Measurements from ENCODE around the gene R3HCC1L.

Gene R3HCC1L

DNA sequence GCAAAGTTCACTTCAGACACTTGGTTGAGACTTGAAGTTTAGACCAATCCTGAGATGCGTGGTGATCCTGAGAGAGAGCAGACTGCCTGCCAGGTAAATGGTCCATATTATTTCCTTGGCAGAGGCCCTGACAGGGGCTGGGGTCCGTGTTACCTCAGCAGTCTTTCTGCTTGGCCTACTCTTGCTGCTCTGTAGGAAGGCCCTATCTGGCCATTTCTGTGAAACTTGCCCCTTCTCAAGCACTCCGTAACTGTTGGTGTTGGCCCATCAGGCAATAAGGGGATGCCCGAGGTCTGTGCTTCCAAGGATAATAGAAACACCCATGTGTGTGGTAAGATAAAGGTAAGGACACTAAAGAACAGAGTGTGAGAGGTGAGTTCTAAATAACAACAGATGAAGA, 113.6 kb downstream of the R3HCC1L start:
- Histone ChIP-seq H3K9me3 (ENCODE audit: control insufficient read depth, insufficient read depth, low read depth, low read length) (no peaks in the 10 kb centered on the region), H3K36me3 (ENCODE audit: control insufficient read depth, insufficient read depth, low read length) (peaks cover 42% of the 10 kb centered on the region)

DNA sequence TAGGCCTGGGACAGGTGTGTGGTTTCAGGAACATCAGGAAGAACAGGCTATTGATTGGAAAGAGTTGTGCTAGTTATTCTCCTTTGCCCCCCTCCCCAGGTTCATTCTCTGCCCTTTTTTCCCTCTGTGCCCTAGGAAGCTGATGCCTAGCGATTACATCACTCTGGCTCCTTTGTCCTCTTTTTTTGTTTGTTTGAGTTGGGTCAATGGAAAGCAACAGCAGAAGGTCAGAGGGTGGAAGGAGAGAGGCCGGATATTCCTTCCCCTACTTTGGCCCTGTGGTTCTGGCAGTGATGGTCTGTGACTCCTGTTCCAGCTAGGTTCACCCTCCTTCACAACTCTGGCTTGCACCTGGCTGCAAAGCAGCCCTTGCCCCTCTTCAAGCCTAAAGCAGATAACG, 114.7 kb downstream of the R3HCC1L start:
- peaks cover 11% of the 10 kb centered on the region; the same call in 1 of the 2 replicates for H3K4me1 ChIP-seq (ENCODE audit: control insufficient read depth, insufficient read depth, low read length)
- no peaks in the 10 kb centered on the region for H3K27me3 ChIP-seq (ENCODE audit: control insufficient read depth, insufficient read depth, low read length)
- no peaks in the 10 kb centered on the region for H3K9me3 ChIP-seq (ENCODE audit: control insufficient read depth, insufficient read depth, low read depth, low read length)
- no peak overlapping the region for H3K4me3 ChIP-seq (ENCODE audit: low read depth, low read length)
- no peak overlapping the region for H3K9ac ChIP-seq (ENCODE audit: low read length)
- no peak overlapping the region for H3K27ac ChIP-seq (ENCODE audit: low read depth, low read length)
- peaks cover 38% of the 10 kb centered on the region for H3K36me3 ChIP-seq (ENCODE audit: control insufficient read depth, insufficient read depth, low read length)

More for the DNA sequence above, 113.6 kb downstream of the R3HCC1L start:
- Histone ChIP-seq H3K4me3 (ENCODE audit: low read depth, low read length) (no peak overlapping the region), H3K27me3 (ENCODE audit: control insufficient read depth, insufficient read depth, low read length) (no peaks in the 10 kb centered on the region), H3K27ac (ENCODE audit: low read depth, low read length) (no peak overlapping the region), H3K4me1 (ENCODE audit: control insufficient read depth, insufficient read depth, low read length) (peaks cover 11% of the 10 kb centered on the region; the same call in 1 of the 2 replicates), H3K9ac (ENCODE audit: low read length) (no peak overlapping the region)

DNA sequence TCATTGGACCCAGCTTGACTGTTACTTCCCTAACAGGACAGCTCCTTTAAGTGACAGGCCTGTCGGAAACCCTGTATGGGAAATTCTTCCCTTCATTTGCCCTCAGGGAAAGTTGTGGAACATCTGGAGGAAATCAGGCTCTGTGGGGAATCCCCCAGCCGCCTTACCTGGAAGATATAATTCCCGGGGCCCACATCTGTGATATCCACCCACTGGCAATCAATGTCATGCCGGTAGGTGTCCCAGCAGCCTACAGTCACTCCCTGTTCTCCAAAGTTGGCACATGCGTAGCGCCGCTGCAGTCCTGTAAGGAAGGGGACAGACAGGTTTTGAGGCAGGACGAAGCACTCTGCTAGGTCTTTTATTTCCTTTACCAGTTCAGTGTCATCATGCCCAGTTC, 116.9 kb downstream of the R3HCC1L start:
- no peak overlapping the region for H3K27ac ChIP-seq (ENCODE audit: low read depth, low read length)
- peaks cover 20% of the 10 kb centered on the region for H3K36me3 ChIP-seq (ENCODE audit: control insufficient read depth, insufficient read depth, low read length)
- no peaks in the 10 kb centered on the region for H3K9me3 ChIP-seq (ENCODE audit: control insufficient read depth, insufficient read depth, low read depth, low read length)
- H3K4me1 ChIP-seq (ENCODE audit: control insufficient read depth, insufficient read depth, low read length) = peaks cover 11% of the 10 kb centered on the region; the same call in 1 of the 2 replicates
- no peak overlapping the region for H3K9ac ChIP-seq (ENCODE audit: low read length)
- no peaks in the 10 kb centered on the region for H3K27me3 ChIP-seq (ENCODE audit: control insufficient read depth, insufficient read depth, low read length)
- no peak overlapping the region for H3K4me3 ChIP-seq (ENCODE audit: low read depth, low read length)

DNA sequence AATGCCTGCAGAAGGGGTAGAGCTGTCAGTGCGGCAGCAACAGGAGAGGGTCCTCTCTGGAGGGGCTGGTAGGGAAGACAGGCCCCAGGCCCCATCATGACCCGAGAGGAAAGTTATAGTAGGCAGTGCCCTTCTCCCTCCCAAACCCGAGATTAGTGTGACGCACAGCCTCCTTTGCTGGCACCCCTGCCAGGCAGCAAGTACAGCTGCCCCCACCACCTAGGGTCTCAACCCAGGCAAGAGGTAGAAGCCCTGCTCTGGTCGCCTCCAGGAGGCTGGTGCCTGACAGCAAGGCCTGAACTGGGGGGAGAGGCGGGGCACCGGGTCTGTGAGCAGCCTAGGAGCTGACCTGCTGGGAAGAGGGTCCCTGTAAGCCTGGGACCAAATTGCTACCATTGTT, 118.0 kb downstream of the R3HCC1L start:
- no peak overlapping the region for H3K4me3 ChIP-seq (ENCODE audit: low read depth, low read length)
- H3K9me3 ChIP-seq (ENCODE audit: control insufficient read depth, insufficient read depth, low read depth, low read length) = no peaks in the 10 kb centered on the region
- no peak overlapping the region for H3K27ac ChIP-seq (ENCODE audit: low read depth, low read length)
- peaks cover 11% of the 10 kb centered on the region; the same call in 1 of the 2 replicates for H3K4me1 ChIP-seq (ENCODE audit: control insufficient read depth, insufficient read depth, low read length)
- H3K36me3 ChIP-seq (ENCODE audit: control insufficient read depth, insufficient read depth, low read length) = peaks cover 14% of the 10 kb centered on the region
- no peaks in the 10 kb centered on the region for H3K27me3 ChIP-seq (ENCODE audit: control insufficient read depth, insufficient read depth, low read length)
- no peak overlapping the region for H3K9ac ChIP-seq (ENCODE audit: low read length)

DNA sequence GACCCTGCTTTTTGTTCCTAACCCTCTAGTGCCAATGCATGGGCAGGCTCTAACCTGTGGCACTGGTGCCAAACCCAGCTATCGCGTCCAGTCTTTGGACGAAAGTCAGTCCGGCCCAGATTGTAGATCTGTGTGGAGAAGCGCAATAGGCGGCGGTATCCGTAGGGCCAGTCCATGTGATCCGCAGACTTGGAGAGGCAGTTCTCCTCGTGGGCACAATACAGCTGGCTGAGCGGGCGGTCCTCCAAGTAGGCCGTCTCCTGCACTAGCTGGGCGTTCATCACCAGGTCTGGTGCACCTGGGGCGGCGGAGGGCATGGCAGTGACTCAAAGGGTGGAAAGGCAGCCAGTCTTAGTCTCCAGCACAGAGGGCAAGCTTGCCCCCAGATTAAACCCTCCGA, 119.0 kb downstream of the R3HCC1L start:
- no peak overlapping the region for H3K9ac ChIP-seq (ENCODE audit: low read length)
- H3K9me3 ChIP-seq (ENCODE audit: control insufficient read depth, insufficient read depth, low read depth, low read length) = no peaks in the 10 kb centered on the region
- no peak overlapping the region for H3K4me3 ChIP-seq (ENCODE audit: low read depth, low read length)
- peaks cover 5% of the 10 kb centered on the region; the same call in 1 of the 2 replicates for H3K36me3 ChIP-seq (ENCODE audit: control insufficient read depth, insufficient read depth, low read length)
- H3K4me1 ChIP-seq (ENCODE audit: control insufficient read depth, insufficient read depth, low read length) = peaks cover 11% of the 10 kb centered on the region; the same call in 1 of the 2 replicates
- H3K27ac ChIP-seq (ENCODE audit: low read depth, low read length) = no peak overlapping the region
- no peaks in the 10 kb centered on the region for H3K27me3 ChIP-seq (ENCODE audit: control insufficient read depth, insufficient read depth, low read length)

DNA sequence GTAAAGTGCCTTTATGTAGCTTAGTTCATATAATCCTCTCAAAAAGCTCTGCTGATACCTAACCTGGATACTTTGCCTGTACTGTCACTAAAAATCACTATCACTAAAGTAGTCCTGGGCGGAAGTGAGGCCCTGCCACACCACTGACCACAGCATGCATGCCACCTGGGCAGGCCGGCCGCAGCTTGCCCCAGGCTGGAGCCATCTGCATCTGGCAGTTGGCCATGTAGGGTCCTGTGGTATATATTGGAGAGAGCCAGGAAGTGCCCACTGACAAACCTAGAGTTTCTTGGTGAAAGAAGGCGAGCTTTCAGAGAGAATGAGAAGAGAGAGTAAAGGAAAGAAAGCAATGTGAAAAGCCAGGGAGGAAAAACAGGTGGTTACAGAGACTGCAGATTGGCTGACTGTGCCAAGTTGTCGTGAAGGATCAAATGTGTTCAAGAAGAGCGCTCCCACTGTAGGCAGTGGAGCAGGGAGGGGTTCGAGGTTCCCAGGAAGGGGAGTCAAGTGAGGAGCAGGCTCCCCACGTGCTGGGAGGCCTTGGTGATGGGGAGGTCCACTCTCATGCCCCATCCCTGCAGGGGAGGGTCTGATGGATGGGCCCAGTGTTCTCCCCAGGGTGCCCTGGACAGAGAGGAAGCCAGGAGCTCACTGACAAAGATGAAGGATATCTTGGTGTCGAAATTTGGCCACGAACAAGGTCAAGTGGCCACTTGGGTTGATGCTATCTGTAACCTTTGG, 119.9 kb downstream of the R3HCC1L start:
- H3K9ac ChIP-seq (ENCODE audit: low read length) = no peak overlapping the region
- no peaks in the 10 kb centered on the region for H3K9me3 ChIP-seq (ENCODE audit: control insufficient read depth, insufficient read depth, low read depth, low read length)
- peaks cover 11% of the 10 kb centered on the region; the same call in 1 of the 2 replicates for H3K4me1 ChIP-seq (ENCODE audit: control insufficient read depth, insufficient read depth, low read length)
- H3K27ac ChIP-seq (ENCODE audit: low read depth, low read length) = no peak overlapping the region
- no peak overlapping the region for H3K4me3 ChIP-seq (ENCODE audit: low read depth, low read length)
- no peaks in the 10 kb centered on the region for H3K27me3 ChIP-seq (ENCODE audit: control insufficient read depth, insufficient read depth, low read length)
- H3K36me3 ChIP-seq (ENCODE audit: control insufficient read depth, insufficient read depth, low read length) = no peaks in the 10 kb centered on the region

DNA sequence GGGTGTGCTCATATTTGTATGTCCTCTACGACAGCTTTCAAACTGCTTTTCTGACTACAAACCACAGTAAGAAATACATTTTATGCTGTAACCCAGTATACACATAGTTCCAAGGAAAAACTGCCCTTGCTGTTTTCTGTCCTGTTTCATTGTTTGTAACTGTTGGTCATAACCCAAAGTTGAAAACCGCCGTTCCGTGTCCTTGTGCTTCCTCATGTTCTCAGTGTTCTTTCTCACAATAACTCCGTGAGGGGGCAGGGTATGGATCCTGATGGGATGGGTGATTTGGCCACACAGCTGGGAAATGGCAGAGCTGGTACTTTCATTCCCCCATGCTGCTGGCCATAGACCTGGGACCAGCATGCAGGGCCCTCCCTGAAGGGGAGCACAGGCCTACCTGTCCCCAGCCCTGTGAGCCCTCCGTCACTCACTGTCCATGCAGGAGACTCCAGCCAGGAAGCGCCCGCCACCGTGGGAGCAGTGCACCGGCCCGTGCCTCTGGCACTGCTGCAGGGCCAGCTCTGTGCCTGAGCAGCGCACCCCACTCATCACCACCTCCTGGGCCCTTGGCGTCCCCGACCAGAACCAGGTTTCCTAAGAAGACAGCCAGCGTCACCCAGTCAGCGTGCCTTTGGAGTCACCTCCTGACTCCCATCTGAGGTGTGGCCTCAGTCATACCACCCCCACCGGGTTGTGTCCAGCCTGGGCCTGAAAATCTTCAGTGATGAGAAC, 120.9 kb downstream of the R3HCC1L start:
- Histone ChIP-seq H3K27ac (ENCODE audit: low read depth, low read length) (no peak overlapping the region), H3K4me3 (ENCODE audit: low read depth, low read length) (no peak overlapping the region), H3K4me1 (ENCODE audit: control insufficient read depth, insufficient read depth, low read length) (peaks cover 11% of the 10 kb centered on the region; the same call in 1 of the 2 replicates), H3K36me3 (ENCODE audit: control insufficient read depth, insufficient read depth, low read length) (no peaks in the 10 kb centered on the region), H3K9ac (ENCODE audit: low read length) (no peak overlapping the region), H3K9me3 (ENCODE audit: control insufficient read depth, insufficient read depth, low read depth, low read length) (no peaks in the 10 kb centered on the region), H3K27me3 (ENCODE audit: control insufficient read depth, insufficient read depth, low read length) (no peaks in the 10 kb centered on the region)

DNA sequence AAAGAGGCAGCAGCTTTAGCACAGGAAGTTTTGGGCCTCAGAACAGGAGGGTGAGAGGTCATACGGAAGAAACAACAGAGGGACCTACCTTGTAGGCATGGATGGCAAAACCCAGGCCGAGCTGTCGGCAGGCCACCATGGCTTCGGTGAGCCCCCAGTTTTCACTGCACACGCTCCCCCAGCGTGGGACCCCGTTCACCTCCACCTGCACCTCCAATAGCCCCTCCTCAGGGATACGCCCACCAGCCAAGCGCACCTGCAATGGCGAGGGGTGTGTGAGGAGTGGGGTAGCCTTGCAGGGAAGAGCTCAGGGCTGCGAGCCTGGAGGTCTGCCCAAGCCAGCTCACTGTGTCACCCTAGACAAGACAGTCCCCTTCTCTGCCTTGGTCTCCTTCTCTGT, 122.2 kb downstream of the R3HCC1L start:
- H3K4me1 ChIP-seq (ENCODE audit: control insufficient read depth, insufficient read depth, low read length) = peaks cover 8% of the 10 kb centered on the region; the same call in 1 of the 2 replicates
- H3K36me3 ChIP-seq (ENCODE audit: control insufficient read depth, insufficient read depth, low read length) = no peaks in the 10 kb centered on the region
- no peaks in the 10 kb centered on the region for H3K9me3 ChIP-seq (ENCODE audit: control insufficient read depth, insufficient read depth, low read depth, low read length)
- H3K9ac ChIP-seq (ENCODE audit: low read length) = no peak overlapping the region
- H3K27me3 ChIP-seq (ENCODE audit: control insufficient read depth, insufficient read depth, low read length) = no peaks in the 10 kb centered on the region
- H3K4me3 ChIP-seq (ENCODE audit: low read depth, low read length) = no peak overlapping the region
- H3K27ac ChIP-seq (ENCODE audit: low read depth, low read length) = no peak overlapping the region

DNA sequence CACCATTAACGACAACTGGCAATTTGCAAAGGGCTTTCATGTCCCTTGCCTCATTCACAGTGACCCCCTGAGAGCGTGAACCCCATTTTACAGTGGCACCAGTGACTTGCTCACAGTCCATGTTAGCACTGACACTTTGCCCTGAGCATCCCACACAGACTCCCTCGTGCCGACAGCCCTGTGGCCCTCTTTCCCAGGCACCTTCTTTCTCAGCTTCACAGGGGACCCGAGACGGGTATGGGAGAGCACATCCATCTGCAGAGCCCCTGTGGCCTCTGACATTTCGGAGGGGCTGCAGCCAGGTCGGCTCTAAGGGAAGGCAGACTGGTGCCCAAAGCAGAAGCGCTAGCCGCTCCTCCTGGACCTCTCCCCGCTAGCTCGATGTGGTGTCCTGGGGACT, 122.7 kb downstream of the R3HCC1L start:
- Histone ChIP-seq H3K27ac (ENCODE audit: low read depth, low read length) (no peak overlapping the region), H3K36me3 (ENCODE audit: control insufficient read depth, insufficient read depth, low read length) (no peaks in the 10 kb centered on the region), H3K9ac (ENCODE audit: low read length) (no peak overlapping the region), H3K27me3 (ENCODE audit: control insufficient read depth, insufficient read depth, low read length) (no peaks in the 10 kb centered on the region), H3K9me3 (ENCODE audit: control insufficient read depth, insufficient read depth, low read depth, low read length) (no peaks in the 10 kb centered on the region), H3K4me1 (ENCODE audit: control insufficient read depth, insufficient read depth, low read length) (peaks cover 3% of the 10 kb centered on the region; the same call in 1 of the 2 replicates), H3K4me3 (ENCODE audit: low read depth, low read length) (no peak overlapping the region)

DNA sequence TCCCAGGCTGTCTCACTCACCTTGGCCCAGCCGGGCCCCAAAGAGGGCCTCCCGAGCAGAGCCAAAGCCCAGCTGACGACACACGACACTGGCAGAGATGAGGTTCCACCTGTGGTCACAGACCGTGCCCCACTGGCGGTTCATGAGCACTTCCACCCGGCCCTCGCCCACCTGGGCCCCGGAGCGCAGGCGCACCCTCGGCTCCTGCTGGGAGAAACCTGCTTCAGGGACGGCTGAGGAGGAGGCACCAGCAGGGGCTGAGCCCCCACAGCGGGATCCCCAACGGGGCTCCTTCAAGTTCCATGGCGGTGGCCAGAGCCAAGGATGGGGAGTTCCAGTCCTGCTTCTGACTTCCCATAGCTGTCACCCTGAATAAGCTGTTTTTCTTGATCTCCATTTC, 123.5 kb downstream of the R3HCC1L start:
- Histone ChIP-seq H3K4me1 (ENCODE audit: control insufficient read depth, insufficient read depth, low read length) (no peaks in the 10 kb centered on the region; the same call in 1 of the 2 replicates), H3K36me3 (ENCODE audit: control insufficient read depth, insufficient read depth, low read length) (no peaks in the 10 kb centered on the region), H3K9me3 (ENCODE audit: control insufficient read depth, insufficient read depth, low read depth, low read length) (no peaks in the 10 kb centered on the region), H3K4me3 (ENCODE audit: low read depth, low read length) (no peak overlapping the region), H3K9ac (ENCODE audit: low read length) (no peak overlapping the region), H3K27ac (ENCODE audit: low read depth, low read length) (no peak overlapping the region), H3K27me3 (ENCODE audit: control insufficient read depth, insufficient read depth, low read length) (no peaks in the 10 kb centered on the region)
